ENCODE measurements around the gene PEAK3. TPM values are rescaled to one million over a fixed set of nuclear protein-coding genes. Genes with fewer than 3 reads are reported as not detected.

The PEAK3 gene
- total and polyA plus RNA-seq, 10 of the 15 experiments (the other 5 are each of a cell fraction or from before 2014, with no cell fraction given), result 0.03 to 0.10 (median 0.05) TPM; not detected in 7

GRCh38 chr19:2236314-2237050, 45.5 kb downstream of the PEAK3 start, which contains the start of the genes PLEKHJ1 and SF3A2 (continued):
- TF ChIP-seq, protein P1, sequence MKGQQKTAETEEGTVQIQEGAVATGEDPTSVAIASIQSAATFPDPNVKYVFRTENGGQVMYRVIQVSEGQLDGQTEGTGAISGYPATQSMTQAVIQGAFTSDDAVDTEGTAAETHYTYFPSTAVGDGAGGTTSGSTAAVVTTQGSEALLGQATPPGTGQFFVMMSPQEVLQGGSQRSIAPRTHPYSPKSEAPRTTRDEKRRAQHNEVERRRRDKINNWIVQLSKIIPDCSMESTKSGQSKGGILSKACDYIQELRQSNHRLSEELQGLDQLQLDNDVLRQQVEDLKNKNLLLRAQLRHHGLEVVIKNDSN (IDR thresholded peaks at IDR 0.05; ENCODE audit: borderline replicate concordance, extremely low read length, insufficient read depth, low read depth, low read length), result no peak
- TF ChIP-seq MEF2A (IDR thresholded peaks at IDR 0.05; ENCODE audit: insufficient read depth, low read depth, low read length) (peak; percentile 51; the same call in 1 of the 2 replicates), ATF2 (IDR thresholded peaks at IDR 0.05; ENCODE audit: low read length) (no peak), ZZZ3 (IDR thresholded peaks at IDR 0.05; ENCODE audit: control insufficient read depth, insufficient read length, low read depth) (no peak), ETV6 (conservative IDR thresholded peaks at IDR 0.05 in 1 of 2, IDR thresholded peaks at IDR 0.05 in 1 of 2; ENCODE audit: borderline replicate concordance in 1 of 2, low read depth in 1 of 2) (no peak), SUZ12 (IDR thresholded peaks at IDR 0.05; ENCODE audit: unreplicated experiment) (no peak), MTA3 (IDR thresholded peaks at IDR 0.05; ENCODE audit: borderline replicate concordance, low read length) (no peak), TBL1XR1 (IDR thresholded peaks at IDR 0.05; ENCODE audit: low read depth, low read length) (no peak), ZBED1 (IDR thresholded peaks at IDR 0.05; ENCODE audit: borderline replicate concordance) (no peak), ZNF622 (IDR thresholded peaks at IDR 0.05) (no peak), ZBTB33 (IDR thresholded peaks at IDR 0.05) (no peak), NR2C1 (IDR thresholded peaks at IDR 0.05) (peak; percentile 98), ZNF24 (IDR thresholded peaks at IDR 0.05) (no peak; the same call in 1 of the 2 replicates), CHD4 (IDR thresholded peaks at IDR 0.05) (no peak), SREBF1 (IDR thresholded peaks at IDR 0.05; ENCODE audit: low read length) (no peak; the same call in 1 of the 2 replicates), ATF7 (IDR thresholded peaks at IDR 0.05; ENCODE audit: low read depth) (peak; percentile 15; the same call in 1 of the 2 replicates), SRF (IDR thresholded peaks at IDR 0.05; ENCODE audit: low read depth in 2 of 2, low read length in 2 of 2) (no peak), HSF1 (IDR thresholded peaks at IDR 0.05; ENCODE audit: low read depth, low read length) (no peak), IKZF2 (IDR thresholded peaks at IDR 0.05) (peak in 1 of 2 experiments; percentile 35; a peak in 1 of 4 replicates), KLF5 (IDR thresholded peaks at IDR 0.05; ENCODE audit: partially characterized antibody) (peak; percentile 68), ZNF384 (IDR thresholded peaks at IDR 0.05; ENCODE audit: borderline replicate concordance, low read depth, low read length) (no peak), EP300 (IDR thresholded peaks at IDR 0.05; ENCODE audit: borderline replicate concordance in 1 of 2, control insufficient read depth in 1 of 2, low read depth in 2 of 2, low read length in 2 of 2) (no peak), JUNB (IDR thresholded peaks at IDR 0.05) (no peak)
